ENCODE measurements around the gene THRAP3. TPM values are rescaled to one million over a fixed set of nuclear protein-coding genes. Genes with fewer than 3 reads are reported as not detected.
A peak's percentile ranks its signal among the peaks of the same experiment; 100 is the strongest.
"Not testable (repeated sequence)": the region's sequence is repeated elsewhere in the genome, so short reads cannot be mapped to it uniquely, and the experiment has no call there.

Gene THRAP3
- total RNA-seq, 2 experiments from 2014 or later: 125 to 130 TPM

GRCh38 chr1:36248250-36248894 lies 24.1 kb downstream of the THRAP3 start:
- H3K36me3 Mint-ChIP-seq: peaks cover 30% of the 10 kb centered on the region
- ATAC-seq (ENCODE audit: low read depth) (no peak), DNase-seq (no peak)
- no peaks in the 10 kb centered on the region for H3K27me3 Mint-ChIP-seq
- no peak overlapping the region for H3K27ac Mint-ChIP-seq
- peaks cover 29% of the 10 kb centered on the region for H3K4me1 Mint-ChIP-seq
- no peaks in the 10 kb centered on the region for H3K9me3 Mint-ChIP-seq
- no peak overlapping the region for H3K4me3 Mint-ChIP-seq
- POLR2A ChIA-PET: no interaction called here

- Mint-ChIP-seq H3K27me3 (no peaks in the 10 kb centered on the region), H3K9me3 (no peaks in the 10 kb centered on the region), H3K27ac (no peak overlapping the region), H3K4me3 (no peak overlapping the region), H3K36me3 (peaks cover 24% of the 10 kb centered on the region), H3K4me1 (peaks cover 28% of the 10 kb centered on the region)
- no peak for DNase-seq
- no peak for ATAC-seq (ENCODE audit: low read depth)
- POLR2A ChIA-PET: no interaction called here
Observed at GRCh38 chr1:36251794-36252481, 27.7 kb downstream of the THRAP3 start.

- H3K27me3 Mint-ChIP-seq; H3K9me3 Mint-ChIP-seq; DNase-seq; ATAC-seq (ENCODE audit: low read depth); H3K27ac Mint-ChIP-seq; POLR2A ChIA-PET; H3K4me3 Mint-ChIP-seq: not testable (repeated sequence)
- H3K36me3 Mint-ChIP-seq: peaks cover 26% of the 10 kb centered on the region
- peaks cover 33% of the 10 kb centered on the region for H3K4me1 Mint-ChIP-seq
Observed at GRCh38 chr1:36252482-36252824, 28.2 kb downstream of the THRAP3 start.

- Mint-ChIP-seq H3K36me3 (peaks cover 22% of the 10 kb centered on the region), H3K4me3 (no peak overlapping the region), H3K4me1 (peaks cover 33% of the 10 kb centered on the region), H3K9me3 (no peaks in the 10 kb centered on the region), H3K27ac (no peak overlapping the region), H3K27me3 (no peaks in the 10 kb centered on the region)
- ATAC-seq (ENCODE audit: low read depth): no peak
- POLR2A ChIA-PET: no interaction called here
- DNase-seq: no peak
Observed at GRCh38 chr1:36253161-36253862, 29.1 kb downstream of the THRAP3 start.

GRCh38 chr1:36256558-36257374 lies 32.5 kb downstream of the THRAP3 start:
- POLR2A ChIA-PET: no interaction called here
- Mint-ChIP-seq H3K36me3 (peaks cover 23% of the 10 kb centered on the region), H3K4me1 (peaks cover 20% of the 10 kb centered on the region), H3K27ac (no peak overlapping the region), H3K4me3 (no peak overlapping the region), H3K27me3 (no peaks in the 10 kb centered on the region), H3K9me3 (no peaks in the 10 kb centered on the region)
- DNase-seq (no peak), ATAC-seq (ENCODE audit: low read depth) (no peak)

GRCh38 chr1:36257375-36257767 lies 33.1 kb downstream of the THRAP3 start:
- Mint-ChIP-seq H3K27me3 (no peaks in the 10 kb centered on the region), H3K27ac (no peak overlapping the region), H3K36me3 (peaks cover 25% of the 10 kb centered on the region), H3K4me3 (no peak overlapping the region), H3K9me3 (no peaks in the 10 kb centered on the region), H3K4me1 (peaks cover 21% of the 10 kb centered on the region)
- DNase-seq (no peak), ATAC-seq (ENCODE audit: low read depth) (no peak)
- POLR2A ChIA-PET: no interaction called here

- Mint-ChIP-seq H3K4me3 (no peak overlapping the region), H3K27ac (no peak overlapping the region), H3K36me3 (peaks cover 29% of the 10 kb centered on the region), H3K4me1 (peaks cover 19% of the 10 kb centered on the region), H3K27me3 (no peaks in the 10 kb centered on the region), H3K9me3 (no peaks in the 10 kb centered on the region)
- ATAC-seq (ENCODE audit: low read depth): no peak
- no peak for DNase-seq
- POLR2A ChIA-PET: interaction anchor here (0.7 kb wide), 1 partner anchor 70 kb away, joined by 5 read pairs; no protein-coding TSS in a partner anchor
Observed at GRCh38 chr1:36258960-36259344, 34.7 kb downstream of the THRAP3 start.

GRCh38 chr1:36268981-36269380 lies 44.7 kb downstream of the THRAP3 start:
- peaks cover 9% of the 10 kb centered on the region for H3K4me1 Mint-ChIP-seq
- peaks cover 20% of the 10 kb centered on the region for H3K36me3 Mint-ChIP-seq
- no peaks in the 10 kb centered on the region for H3K9me3 Mint-ChIP-seq
- no peak for ATAC-seq (ENCODE audit: low read depth)
- H3K27me3 Mint-ChIP-seq: no peaks in the 10 kb centered on the region
- no peak for DNase-seq
- H3K27ac Mint-ChIP-seq: no peak overlapping the region
- POLR2A ChIA-PET: no interaction called here
- H3K4me3 Mint-ChIP-seq: no peak overlapping the region

GRCh38 chr1:36269408-36269838 lies 45.2 kb downstream of the THRAP3 start:
- Mint-ChIP-seq H3K4me3 (no peak overlapping the region), H3K27me3 (no peaks in the 10 kb centered on the region), H3K27ac (no peak overlapping the region), H3K4me1 (peaks cover 7% of the 10 kb centered on the region), H3K9me3 (no peaks in the 10 kb centered on the region), H3K36me3 (peaks cover 20% of the 10 kb centered on the region)
- POLR2A ChIA-PET: no interaction called here
- ATAC-seq (ENCODE audit: low read depth) (no peak), DNase-seq (no peak)

- Mint-ChIP-seq H3K4me1 (peaks cover 10% of the 10 kb centered on the region), H3K27me3 (no peaks in the 10 kb centered on the region), H3K4me3 (no peak overlapping the region), H3K36me3 (peaks cover 19% of the 10 kb centered on the region), H3K9me3 (no peaks in the 10 kb centered on the region), H3K27ac (no peak overlapping the region)
- POLR2A ChIA-PET: no interaction called here
- ATAC-seq (ENCODE audit: low read depth) (no peak), DNase-seq (no peak)
Observed at GRCh38 chr1:36273024-36273423, 48.8 kb downstream of the THRAP3 start.

GRCh38 chr1:36274201-36274600 lies 50.0 kb downstream of the THRAP3 start:
- Mint-ChIP-seq H3K36me3 (peaks cover 19% of the 10 kb centered on the region), H3K27me3 (no peaks in the 10 kb centered on the region), H3K4me3 (no peak overlapping the region), H3K9me3 (no peaks in the 10 kb centered on the region), H3K27ac (no peak overlapping the region), H3K4me1 (peaks cover 7% of the 10 kb centered on the region)
- POLR2A ChIA-PET: interaction anchor here (0.7 kb wide), 1 partner anchor 157 kb away, joined by 4 read pairs; no protein-coding TSS in a partner anchor
- DNase-seq: no peak
- ATAC-seq (ENCODE audit: low read depth): no peak

- H3K27me3 Mint-ChIP-seq: no peaks in the 10 kb centered on the region
Observed at GRCh38 chr1:36276688-36277087, 52.4 kb downstream of the THRAP3 start.

GRCh38 chr1:36279110-36279788 lies 55.0 kb downstream of the THRAP3 start:
- Mint-ChIP-seq H3K9me3 (no peaks in the 10 kb centered on the region), H3K27ac (peak overlapping the region; percentile 30), H3K27me3 (no peaks in the 10 kb centered on the region), H3K4me3 (no peak overlapping the region), H3K4me1 (peaks cover 9% of the 10 kb centered on the region), H3K36me3 (peaks cover 8% of the 10 kb centered on the region)
- POLR2A ChIA-PET: no interaction called here
- DNase-seq (no peak), ATAC-seq (ENCODE audit: low read depth) (no peak)

More at GRCh38 chr1:36276688-36277087, 52.4 kb downstream of the THRAP3 start:
- Mint-ChIP-seq H3K36me3 (peaks cover 15% of the 10 kb centered on the region), H3K9me3 (no peaks in the 10 kb centered on the region), H3K4me3 (no peak overlapping the region), H3K27ac (no peak overlapping the region), H3K4me1 (peaks cover 8% of the 10 kb centered on the region)
- no peak for ATAC-seq (ENCODE audit: low read depth)
- POLR2A ChIA-PET: no interaction called here
- no peak for DNase-seq

All from activated naive CD8-positive, alpha-beta T cell treated with anti-CD3 and anti-CD28 coated beads, Interleukin-2, amount 10 ng/mL, durations not matched to agents 7 days and 5 days (primary cell).